Islet precursor cell (in vitro differentiated cells): ENCODE measurements around the gene EFNB2.

ENCODE experiments used
- DNase-seq: peaks from one replicate; pipeline ENCODE4 v3.0.0-alpha.2; 2018

The EFNB2 gene, protein sequence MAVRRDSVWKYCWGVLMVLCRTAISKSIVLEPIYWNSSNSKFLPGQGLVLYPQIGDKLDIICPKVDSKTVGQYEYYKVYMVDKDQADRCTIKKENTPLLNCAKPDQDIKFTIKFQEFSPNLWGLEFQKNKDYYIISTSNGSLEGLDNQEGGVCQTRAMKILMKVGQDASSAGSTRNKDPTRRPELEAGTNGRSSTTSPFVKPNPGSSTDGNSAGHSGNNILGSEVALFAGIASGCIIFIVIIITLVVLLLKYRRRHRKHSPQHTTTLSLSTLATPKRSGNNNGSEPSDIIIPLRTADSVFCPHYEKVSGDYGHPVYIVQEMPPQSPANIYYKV

DNA sequence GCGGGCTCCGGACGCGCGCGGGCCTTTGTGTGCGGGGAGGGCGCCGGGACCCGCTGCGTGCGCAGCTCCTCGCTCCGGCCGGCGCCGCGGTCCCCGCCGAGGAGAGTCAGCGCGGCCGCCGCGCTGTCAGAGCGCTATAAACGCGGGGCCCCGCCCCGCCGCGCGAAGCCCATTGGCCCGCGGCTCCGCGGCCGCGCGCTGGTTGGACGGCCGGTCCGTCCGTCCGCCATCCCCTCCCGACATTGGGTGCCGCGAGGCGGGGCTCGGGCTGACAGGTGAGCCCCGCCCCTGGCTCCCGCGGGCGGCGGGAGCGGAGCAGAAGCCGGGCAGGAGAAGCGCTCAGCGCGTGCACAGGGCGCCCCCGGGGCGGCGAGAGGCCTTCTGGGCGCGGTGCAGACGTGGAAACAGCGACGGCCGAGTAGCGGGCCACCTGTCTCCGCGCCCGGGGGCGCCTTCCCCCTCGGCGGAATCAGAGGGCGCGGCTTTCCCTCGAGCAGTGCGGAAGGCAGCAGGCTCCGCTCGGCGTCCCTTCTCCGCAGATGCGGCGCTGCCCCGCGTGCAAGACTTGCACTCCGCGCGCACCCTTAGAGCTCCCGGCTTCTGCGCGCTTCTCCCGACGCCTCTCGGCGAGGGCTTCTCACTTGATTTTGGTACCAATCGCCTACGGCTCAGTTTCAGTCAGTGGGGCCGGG lies at the start of gene EFNB2:
EFNB2 (minus strand) TSS at position 111 of the 692 bp plus-strand sequence. CDS start 698 bp downstream, outside the sequence.
- DNase-seq, result peak; percentile 97

DNA sequence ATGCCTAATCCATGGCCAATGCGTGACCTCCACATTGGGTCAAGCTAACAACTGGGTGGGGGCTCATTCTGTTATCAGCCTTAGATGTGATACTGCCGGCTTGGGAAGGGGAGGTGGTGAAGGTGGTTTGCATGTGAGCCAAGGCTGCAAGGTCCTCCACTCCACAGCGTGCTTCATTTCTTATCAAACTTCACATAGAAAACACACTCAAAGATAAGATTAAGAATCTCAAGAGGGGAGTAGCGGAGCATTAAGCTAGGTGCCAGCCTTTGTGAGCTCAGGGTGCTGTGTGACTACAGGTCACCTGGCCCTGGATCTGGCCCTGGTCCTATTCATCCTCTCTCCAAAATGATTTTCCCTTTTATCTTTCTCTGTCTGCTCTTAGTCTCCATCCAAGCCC lies 45.8 kb upstream of the EFNB2 start:
- no peak for DNase-seq

DNA sequence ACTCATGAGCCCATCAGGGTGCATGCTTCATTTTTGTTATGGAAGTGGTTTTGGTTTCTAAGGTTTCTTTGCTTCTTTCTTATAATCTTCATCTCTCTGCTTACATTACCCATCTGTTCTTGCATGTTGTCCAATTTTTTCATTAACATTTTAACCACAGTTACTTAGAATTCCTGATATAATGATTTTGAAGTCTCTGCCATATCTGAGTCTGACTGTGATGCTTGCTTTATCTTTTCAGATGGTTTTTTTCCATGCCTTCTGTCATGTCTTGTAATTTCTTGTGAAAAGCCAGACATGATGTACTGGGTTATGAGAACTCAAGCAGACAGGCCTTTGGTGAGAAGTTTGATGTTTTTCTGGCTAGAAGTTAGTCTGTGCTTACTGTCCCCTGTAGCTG lies 40.4 kb upstream of the EFNB2 start:
- no peak for DNase-seq

DNA sequence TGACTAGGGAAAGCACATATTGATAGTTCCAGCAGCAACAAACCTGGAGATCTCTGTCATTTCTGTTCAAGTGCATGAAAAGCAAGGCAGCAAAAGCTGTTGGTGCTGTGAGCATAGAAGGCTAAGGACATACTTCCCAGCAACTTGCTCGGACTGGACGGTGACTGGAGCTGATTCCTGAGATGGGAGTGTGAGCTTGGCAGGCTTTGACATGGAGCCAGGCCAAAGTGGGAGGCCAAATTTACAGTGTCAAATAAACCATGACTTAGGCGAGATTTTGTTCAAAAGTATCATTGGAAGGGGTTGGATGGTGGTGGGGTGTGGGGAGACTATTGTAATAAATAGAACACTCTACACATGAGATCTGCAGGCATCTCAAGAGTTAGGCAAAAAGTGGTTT lies 38.4 kb upstream of the EFNB2 start:
- DNase-seq, result no peak

DNA sequence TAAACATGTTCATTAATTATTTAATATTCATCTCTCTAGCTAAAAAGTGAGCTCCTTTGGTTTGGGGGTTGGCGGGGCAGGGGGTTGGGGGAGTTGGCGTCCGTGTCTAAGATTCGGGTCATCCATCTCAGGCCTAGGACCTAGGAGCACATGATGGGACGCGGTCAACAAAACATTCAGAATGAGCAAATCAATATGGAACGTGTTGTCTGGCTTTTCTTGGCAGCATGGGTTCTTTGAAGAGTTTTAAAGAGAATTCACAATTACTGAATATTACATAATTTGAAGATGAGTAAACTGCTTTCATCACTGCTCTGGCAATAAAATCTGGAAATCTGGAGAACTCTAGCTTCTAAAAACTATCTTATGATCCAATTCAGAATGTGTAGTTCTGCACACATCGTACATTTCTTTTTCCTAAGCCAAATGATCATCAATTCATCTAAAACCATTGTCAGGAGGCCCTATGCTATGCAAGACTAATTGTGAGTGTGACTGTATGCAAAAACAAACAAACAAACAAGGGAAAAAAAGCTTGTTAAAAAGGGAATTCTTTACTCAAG lies 37.9 kb upstream of the EFNB2 start:
- no peak for DNase-seq

DNA sequence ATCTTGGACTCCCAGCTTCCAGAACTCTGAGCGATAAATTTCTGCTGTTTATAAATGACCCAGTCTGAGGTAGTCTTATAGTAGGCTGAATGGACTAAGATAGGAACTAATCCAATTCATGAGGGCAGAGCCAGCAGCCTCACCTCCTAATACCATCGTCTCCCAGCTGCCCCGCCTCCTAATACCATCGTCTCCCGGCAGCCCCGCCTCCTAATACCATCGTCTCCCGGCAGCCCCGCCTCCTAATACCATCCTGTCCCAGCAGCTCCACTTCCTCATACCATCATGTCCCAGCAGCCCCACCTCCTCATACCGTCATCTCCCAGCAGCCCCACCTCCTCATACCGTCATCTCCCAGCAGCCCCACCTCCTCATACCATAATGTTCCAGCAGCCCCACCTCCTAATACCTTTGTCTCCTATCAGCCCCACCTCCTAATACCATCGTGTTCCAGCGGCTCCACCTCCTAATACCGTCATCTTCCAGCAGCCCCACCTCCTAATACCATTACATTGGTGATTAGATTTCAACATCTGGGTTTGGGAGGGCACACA lies 34.9 kb upstream of the EFNB2 start:
- DNase-seq, result peak; percentile 95

DNA sequence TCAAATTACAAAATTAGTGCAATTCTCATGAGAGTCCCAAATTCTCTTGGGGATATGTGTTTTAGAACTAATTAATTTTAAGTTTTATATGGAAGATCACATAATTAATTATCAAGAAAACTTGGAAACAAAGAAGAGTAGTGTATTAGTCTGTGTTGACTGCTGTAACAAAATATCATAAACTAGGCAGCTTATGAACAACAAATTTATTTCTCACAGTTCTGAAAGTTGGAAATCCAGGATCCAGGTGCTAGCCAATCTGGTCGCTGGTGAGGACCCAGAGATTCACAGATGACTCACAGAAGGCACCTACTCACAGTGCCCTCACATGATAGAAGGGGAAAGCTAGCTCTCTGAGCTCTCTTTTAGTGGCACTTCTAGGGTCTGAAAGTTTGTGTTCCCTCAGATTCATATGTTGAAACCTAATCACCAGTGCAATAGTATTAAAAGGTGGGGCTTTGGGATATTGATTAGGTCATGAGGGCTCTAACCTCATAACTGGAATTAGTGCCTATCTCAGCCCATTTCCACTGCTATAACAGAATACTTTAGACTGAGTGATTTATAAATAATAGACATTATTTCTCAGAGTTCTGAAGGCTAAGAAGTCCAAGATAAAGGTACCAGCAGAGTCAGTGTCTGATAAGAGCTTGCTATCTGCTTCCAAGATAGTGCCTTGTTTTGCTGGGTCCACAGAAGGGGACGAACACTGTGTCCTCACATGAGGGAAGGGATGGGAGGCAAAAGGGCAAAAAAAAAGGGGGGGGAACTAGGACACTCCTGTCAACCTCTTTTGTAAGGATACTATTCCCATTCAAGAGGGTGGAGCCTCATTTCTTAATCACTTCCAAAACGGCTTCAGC lies 34.0 kb upstream of the EFNB2 start:
- DNase-seq, result no peak

DNA sequence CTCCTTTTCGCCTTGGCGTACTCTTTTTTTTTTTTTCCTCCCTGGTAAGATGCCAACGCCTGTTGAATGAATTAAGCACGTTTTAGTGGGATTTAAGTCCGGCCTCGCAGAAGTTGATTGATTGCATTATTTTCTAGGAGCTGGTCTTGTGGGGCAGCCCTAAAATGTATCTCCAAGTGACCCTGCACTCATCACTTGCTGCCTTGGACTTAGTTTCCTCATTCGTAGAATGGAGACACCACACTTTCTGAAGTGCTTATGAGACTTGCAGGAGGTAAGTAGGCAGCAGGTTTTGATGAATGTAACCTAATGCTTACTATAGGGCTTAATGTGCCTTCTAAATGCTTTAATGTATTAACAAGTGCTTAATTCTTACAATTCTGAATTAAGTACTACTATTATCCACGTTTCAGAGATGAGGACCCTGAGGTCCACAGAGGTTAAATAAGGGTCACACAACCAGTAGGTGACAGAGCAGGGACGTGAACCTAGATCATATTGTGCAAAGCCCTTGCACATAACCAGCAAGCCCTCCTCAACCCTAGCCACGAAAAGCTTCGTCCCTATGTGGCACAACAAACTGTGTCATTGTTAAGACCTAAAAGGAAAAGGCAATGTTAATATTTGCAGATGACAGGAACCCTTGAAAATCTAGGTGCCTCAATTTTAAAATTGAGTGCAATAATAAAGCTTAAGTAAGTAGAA lies 33.0 kb upstream of the EFNB2 start:
- DNase-seq, result no peak

DNA sequence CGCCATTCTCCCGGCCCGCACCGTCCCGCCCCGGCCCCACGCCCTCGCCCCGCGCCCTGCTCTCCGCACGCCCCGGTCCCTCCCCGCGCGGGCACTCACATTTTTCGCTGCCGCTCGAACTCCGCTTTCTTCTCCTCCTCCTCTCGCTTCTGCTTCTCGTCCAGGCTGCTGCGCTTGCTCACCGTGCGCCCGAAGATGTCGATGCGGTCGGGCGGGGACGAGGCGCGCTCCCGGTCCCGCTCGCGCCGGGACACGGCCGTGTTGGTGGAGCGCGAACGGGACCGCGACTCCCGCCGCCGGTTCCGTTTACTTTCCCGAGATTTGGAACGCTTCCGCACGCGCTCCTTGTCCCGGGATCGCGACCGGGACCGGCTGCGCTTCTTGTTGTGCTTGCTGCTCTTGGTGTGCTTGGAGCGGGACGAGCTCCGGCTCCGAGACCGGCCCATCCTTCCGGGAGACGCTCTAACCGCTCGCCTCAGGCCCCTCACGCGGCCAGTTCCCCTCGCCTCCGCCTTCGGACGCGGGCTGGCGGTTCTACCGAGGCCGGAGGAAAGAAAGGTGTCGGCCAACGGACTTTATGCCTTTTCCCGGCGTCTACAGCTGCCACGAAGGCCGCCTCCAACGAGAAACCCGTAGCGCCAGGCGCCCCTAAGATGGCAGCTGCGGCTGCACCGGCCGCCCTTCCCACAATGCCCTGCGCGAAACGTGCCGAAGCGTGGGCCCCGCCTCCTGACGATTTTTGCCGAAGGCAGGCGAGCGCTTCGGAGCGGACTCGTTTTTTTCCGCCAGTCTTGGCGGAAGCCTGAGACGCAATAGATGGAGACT lies 32.2 kb upstream of the EFNB2 start, which contains the start of gene ARGLU1:
ARGLU1 (minus strand) TSS at position 664 of the 825 bp plus-strand sequence; CDS start at position 446, 218 bp downstream.
- peak; percentile 95 for DNase-seq

DNA sequence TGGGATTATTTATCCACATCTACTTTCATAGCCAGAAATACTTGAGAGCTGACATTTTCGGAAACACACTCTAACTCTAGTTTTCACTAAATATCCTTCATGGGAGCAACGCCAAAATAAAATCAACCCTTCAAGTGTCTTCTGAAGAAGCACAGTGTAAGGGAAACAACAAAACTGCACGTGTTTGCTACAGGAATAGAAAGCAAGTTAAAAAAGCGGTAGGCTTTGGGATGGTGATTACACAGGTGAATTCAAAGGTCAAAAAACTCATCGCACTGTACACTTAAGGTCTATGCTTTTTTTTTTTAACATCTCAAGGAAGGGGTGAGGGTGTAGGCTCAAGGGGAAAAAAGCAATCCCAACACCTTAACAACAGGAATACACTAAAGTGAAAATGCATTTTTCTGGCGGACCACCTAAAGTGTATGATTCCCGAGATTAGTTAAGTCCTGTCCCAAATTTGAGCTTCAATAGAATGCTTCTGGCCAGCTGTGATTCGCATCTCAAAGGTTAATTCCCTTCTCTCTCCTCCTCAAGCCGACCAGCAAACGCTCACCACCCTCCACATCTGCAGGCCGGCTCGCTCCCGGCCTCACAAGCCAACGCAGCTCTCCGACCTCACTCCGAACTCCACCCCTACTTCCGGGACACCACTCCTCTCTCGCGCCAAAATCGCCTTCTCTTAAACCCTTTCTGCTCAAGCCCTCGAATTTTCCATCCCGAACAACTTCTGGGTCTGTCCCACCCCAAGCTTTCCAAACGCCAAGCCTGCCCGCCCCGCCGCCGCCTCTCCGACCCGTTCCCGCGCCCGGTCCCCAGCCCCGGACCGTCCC lies 31.4 kb upstream of the EFNB2 start:
- DNase-seq, result peak; percentile 78

DNA sequence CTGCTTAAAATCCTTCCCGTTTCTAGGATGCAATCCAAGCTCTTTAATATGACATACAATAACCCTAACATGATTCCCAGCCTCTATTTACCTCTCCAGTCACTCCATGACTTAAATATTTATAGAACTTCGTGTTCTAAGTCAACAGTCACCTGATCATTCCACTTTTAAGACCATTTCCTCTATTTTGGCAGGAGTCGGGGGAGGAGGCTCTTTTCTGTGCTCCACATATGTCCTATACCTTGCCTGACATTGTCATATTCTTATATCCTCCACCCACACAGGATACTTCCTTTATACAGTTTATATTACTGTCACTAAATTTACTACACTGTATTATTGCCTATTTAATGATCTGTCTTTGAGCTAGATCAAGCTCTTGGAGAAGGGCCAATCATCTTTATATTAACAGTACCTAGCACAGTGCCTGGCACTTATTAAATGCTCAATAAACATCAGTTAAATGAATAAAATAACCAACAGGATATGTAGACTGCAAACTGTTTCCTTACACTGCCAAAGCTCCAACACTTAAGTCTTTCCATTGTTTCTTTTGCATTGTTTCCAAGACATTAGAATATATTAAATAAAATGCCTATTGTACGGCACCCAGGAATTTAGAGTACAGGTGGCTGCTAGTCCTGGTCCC lies 29.8 kb upstream of the EFNB2 start:
- no peak for DNase-seq

DNA sequence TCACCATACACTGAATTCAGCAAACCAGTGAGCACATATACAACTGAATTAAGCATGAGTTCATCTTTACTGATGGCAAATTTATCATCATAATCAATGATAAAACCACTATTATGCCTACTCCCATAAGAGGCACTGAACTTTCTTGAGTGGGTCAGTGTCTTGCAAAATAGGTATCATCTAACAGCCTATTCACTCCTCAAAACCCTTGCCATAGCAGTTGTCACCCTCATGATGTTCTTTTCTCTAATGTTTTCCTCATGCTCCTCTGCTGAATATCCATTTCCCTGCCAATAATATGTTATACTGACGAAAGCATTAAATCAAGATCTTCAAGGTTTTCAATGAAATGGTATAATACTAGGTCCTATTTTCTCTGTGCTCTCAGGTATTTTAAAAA lies 26.8 kb upstream of the EFNB2 start:
- no peak for DNase-seq

DNA sequence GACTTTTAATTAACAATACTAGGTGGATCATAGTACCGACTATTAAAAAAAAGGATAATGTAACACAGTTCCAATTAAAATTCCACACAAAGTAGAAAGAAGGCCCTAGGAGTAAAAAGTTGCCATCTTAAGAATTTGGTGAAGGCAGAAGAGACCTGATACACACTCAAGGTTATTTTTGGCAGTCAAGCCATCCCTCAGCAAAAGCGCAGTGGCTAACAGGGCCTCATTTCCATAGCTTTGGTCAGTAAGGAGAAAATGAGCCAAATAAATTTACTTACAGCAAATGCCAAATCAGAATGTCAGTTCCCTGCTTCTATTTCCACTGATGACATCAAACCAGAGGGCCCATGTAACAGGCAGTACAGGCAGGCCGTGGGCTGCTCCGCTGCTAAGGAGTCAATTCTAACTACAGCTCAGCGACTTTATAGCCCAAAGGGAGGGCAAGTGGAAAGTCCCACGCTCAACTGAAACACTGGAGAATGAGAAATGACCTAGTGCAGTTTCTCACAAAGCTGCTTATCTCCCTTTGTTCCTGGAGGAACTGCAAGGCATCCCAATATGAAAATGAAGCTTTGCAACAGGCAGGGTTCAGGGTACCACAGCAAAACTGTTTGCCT lies 26.2 kb upstream of the EFNB2 start:
- peak; percentile 56 for DNase-seq

DNA sequence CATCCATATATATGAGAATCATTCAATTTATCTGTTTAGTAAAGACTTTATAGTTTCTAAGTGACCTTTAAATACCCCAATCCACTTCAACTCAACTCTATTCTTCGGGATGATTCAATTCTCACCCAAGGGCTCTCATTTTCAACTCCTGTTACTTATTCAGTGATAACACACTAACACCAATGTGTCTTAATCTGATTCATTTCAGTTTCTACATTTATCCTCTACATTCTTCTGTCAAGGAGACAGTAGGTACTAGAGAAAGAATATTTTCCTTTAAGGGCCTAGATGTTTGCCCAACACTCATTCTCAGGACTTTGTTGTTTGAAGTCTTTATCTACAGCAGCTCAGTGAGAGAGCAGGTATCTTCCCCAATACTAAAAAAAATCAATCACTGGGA lies 25.4 kb upstream of the EFNB2 start:
- DNase-seq, result no peak

DNA sequence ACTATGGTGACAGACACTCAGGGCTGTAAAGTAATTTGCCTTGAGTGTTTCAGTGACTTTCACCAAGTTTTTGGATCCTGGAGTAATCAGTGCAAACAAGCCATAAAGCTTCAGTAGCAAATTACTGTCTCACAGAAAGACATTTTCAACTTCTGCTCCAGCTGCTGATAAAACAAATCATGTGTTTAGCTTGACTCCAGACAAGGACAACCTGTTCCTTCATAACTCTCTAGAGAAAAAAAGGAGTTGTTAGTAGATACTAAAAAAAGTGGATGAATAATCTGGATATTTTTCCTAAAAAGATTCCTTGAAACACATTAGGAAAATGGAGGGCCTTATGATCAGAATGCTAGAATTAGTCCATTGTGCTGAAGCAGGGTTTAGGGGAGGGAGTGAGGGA lies 23.1 kb upstream of the EFNB2 start:
- DNase-seq, result no peak

DNA sequence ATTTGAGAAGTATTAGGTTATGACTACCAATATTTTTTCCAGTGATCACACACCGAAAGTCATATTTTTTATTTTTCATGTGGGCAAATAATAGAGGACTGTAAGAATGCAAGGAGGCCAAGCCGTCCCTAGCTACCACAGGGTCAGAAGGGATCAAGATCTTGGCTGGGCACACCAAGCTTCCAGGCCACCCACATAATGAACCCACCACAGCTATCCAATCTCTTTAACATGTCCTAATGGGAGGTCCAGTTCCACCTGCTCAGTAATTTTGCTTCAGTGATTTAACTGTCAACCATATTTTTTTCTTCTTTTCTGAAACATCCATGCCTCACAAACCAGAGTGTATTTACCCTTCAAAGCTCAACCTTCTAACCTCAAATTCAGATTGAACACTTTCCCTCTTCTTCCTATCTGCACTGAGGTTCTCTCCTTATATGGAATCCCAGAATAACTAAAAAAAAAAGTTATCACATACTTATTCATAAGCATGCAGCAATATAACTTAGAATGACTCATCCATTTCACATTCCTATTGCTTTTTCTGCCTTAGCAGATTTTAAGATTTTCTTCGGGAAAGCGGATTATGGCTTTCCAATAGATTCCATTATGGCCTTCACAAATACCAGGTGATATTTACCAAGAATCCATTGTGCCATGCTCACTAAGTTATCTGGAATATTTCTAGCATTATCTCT lies 20.3 kb upstream of the EFNB2 start:
- no peak for DNase-seq

DNA sequence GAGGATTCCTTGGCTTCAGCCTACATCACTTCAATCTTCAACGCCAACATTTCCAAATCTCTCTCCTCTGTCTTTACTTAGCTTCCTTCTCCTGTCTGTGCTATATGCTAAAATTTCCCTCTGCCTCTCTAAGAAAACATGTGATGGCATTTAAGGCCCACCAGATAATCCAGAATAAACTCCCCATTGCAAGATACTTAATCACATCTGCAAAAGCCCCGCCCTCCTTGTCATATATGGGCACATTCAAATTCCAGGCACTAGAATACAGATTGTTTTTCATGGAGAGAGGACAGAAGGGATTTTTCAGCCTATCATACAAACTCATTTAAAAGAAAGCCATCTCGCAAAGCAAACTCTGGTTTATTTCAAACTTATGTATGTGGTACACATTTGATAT lies 16.3 kb upstream of the EFNB2 start:
- DNase-seq, result no peak

DNA sequence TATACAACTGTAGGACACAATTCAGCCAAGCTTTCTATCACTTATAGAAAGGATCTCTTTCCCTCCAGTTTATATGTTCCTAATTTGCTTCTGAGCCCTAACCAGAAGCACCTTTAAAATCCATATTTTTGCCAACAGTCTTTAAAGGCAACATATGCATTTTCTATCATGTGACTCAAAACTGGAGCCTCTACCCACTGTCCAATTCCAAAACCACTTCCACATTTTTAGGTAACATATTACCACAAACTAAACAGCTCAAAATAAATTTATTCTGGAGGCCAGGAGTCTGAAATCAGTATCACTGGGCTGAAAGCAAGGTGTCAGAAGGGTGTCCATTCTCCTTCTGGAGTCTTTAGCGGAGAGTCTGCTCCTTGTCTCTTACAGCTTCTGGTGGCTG lies 15.9 kb upstream of the EFNB2 start:
- no peak for DNase-seq
